SK-N-MC (cell line): Measurements from ENCODE around the gene CUX1.
"Not testable (repeated sequence)": the region's sequence is repeated elsewhere in the genome, so short reads cannot be mapped to it uniquely, and the experiment has no call there.

Experiments
- DNase-seq: peaks from one replicate; pipeline ENCODE4 v3.0.0-alpha.2; 2011; ENCODE audit warnings: low read depth, low spot score
- H3K27ac ChIP-seq: fragments of 200-600 bp; sonication (generic); 2 replicates; pipeline ENCODE4 v1.5.1; 2016; ENCODE audit warnings: mixed run types
- H3K36me3 ChIP-seq: fragments of 200-600 bp; sonication (generic); 2 replicates; pipeline ENCODE4 v1.6.1; 2017; ENCODE audit warnings: antibody characterized with exemption, low read length, mixed read lengths; ENCODE audit not compliant: insufficient read depth
- H3K4me3 ChIP-seq: fragments of 200-600 bp; sonication (generic); 2 replicates; pipeline ENCODE4 v1.5.1; 2016
- H3K9ac ChIP-seq: fragments of 200-600 bp; sonication (generic); 2 replicates; pipeline ENCODE4 v1.8.0; 2017; ENCODE audit warnings: mixed run types, mixed read lengths; ENCODE audit not compliant: insufficient read length
- H3K9me3 ChIP-seq: fragments of 200-600 bp; sonication (generic); 2 replicates; pipeline ENCODE4 v1.6.1; 2017; ENCODE audit warnings: low read depth, mild to moderate bottlenecking, antibody characterized with exemption, low read length, moderate library complexity, mixed read lengths
- EZH2 ChIP-seq: fragments of 200-600 bp; sonication (generic); IDR thresholded peaks from one replicate; pipeline ENCODE4 v1.6.1; 2017; ENCODE audit warnings: antibody characterized with exemption
- FOXP2 ChIP-seq: optimal IDR thresholded peaks from 2 replicates; pipeline ENCODE3; 2011; ENCODE audit warnings: mild to moderate bottlenecking, moderate library complexity; ENCODE audit not compliant: insufficient read depth; ENCODE audit errors: extremely low read length, control extremely low read depth
- POLR2AphosphoS5 ChIP-seq: IDR thresholded peaks from 2 replicates; pipeline ENCODE4 v1.6.1; 2012; ENCODE audit warnings: mild to moderate bottlenecking, low read depth, low read length, borderline replicate concordance

Gene CUX1

GRCh38 chr7:101884671-101885596 is 67.5 kb downstream of the CUX1 start:
- Histone ChIP-seq H3K27ac (no peak overlapping the region), H3K9ac (no peak overlapping the region), H3K9me3 (no peaks in the 10 kb centered on the region), H3K4me3 (no peak overlapping the region), H3K36me3 (no peaks in the 10 kb centered on the region)
- TF ChIP-seq POLR2AphosphoS5, result no peak
- TF ChIP-seq FOXP2, result no peak
- TF ChIP-seq EZH2, result no peak
- no peak for DNase-seq

- no peak overlapping the region for H3K4me3 ChIP-seq
- H3K27ac ChIP-seq, result no peak overlapping the region
- TF ChIP-seq EZH2 (no peak), FOXP2 (no peak), POLR2AphosphoS5 (no peak)
- H3K36me3 ChIP-seq, result no peaks in the 10 kb centered on the region
- H3K9ac ChIP-seq, result no peak overlapping the region
- no peaks in the 10 kb centered on the region for H3K9me3 ChIP-seq
- no peak for DNase-seq
These were observed 68.2 kb downstream of the CUX1 start for GRCh38 chr7:101885597-101885955.

- H3K27ac ChIP-seq, H3K4me3 ChIP-seq, DNase-seq, H3K36me3 ChIP-seq, H3K9me3 ChIP-seq, H3K9ac ChIP-seq: not testable (repeated sequence)
These were observed 69.9 kb downstream of the CUX1 start for GRCh38 chr7:101887352-101887751.

- H3K4me3 ChIP-seq, H3K27ac ChIP-seq, H3K36me3 ChIP-seq, H3K9me3 ChIP-seq, DNase-seq, H3K9ac ChIP-seq: not testable (repeated sequence)
These were observed 71.1 kb downstream of the CUX1 start for GRCh38 chr7:101888564-101888963.

- Histone ChIP-seq H3K27ac (no peak overlapping the region), H3K9ac (no peak overlapping the region), H3K9me3 (no peaks in the 10 kb centered on the region), H3K36me3 (no peaks in the 10 kb centered on the region), H3K4me3 (no peak overlapping the region)
- TF ChIP-seq EZH2 (no peak), POLR2AphosphoS5 (no peak), FOXP2 (no peak)
- DNase-seq, result no peak
These were observed 73.5 kb downstream of the CUX1 start for GRCh38 chr7:101890749-101891523.

- H3K4me3 ChIP-seq, result peak overlapping the region; percentile 24; the same call in 1 of the 2 replicates
- DNase-seq, result no peak
These were observed 74.7 kb downstream of the CUX1 start for GRCh38 chr7:101891936-101892640.

GRCh38 chr7:101893341-101894082 is 76.1 kb downstream of the CUX1 start:
- no peak for DNase-seq
- no peak overlapping the region for H3K9ac ChIP-seq
- no peak overlapping the region for H3K27ac ChIP-seq
- TF ChIP-seq POLR2AphosphoS5, result peak; percentile 48; the same call in 1 of the 2 replicates
- TF ChIP-seq FOXP2, result no peak
- TF ChIP-seq EZH2, result no peak
- H3K4me3 ChIP-seq, result 0 out of 2 replicates have a peak overlapping the region, but pooled peaks have one; percentile 8
- H3K36me3 ChIP-seq, result no peaks in the 10 kb centered on the region
- no peaks in the 10 kb centered on the region for H3K9me3 ChIP-seq

More at GRCh38 chr7:101891936-101892640, 74.7 kb downstream of the CUX1 start:
- Histone ChIP-seq H3K9me3 (no peaks in the 10 kb centered on the region), H3K9ac (no peak overlapping the region), H3K36me3 (no peaks in the 10 kb centered on the region), H3K27ac (peak overlapping the region; percentile 30; the same call in 1 of the 2 replicates)
- TF ChIP-seq EZH2 (no peak), FOXP2 (no peak), POLR2AphosphoS5 (no peak)

- H3K27ac ChIP-seq, result no peak overlapping the region
- no peak overlapping the region for H3K4me3 ChIP-seq
- no peaks in the 10 kb centered on the region for H3K9me3 ChIP-seq
- no peak for TF ChIP-seq FOXP2
- TF ChIP-seq EZH2, result no peak
- no peak for TF ChIP-seq POLR2AphosphoS5
- H3K9ac ChIP-seq, result no peak overlapping the region
- no peak for DNase-seq
- H3K36me3 ChIP-seq, result no peaks in the 10 kb centered on the region
These were observed 78.9 kb downstream of the CUX1 start for GRCh38 chr7:101896316-101896715.
